GM12878 (cell line): ENCODE data around the gene MAMDC2. TPM values are rescaled to one million over a fixed set of nuclear protein-coding genes. Genes with fewer than 3 reads are reported as not detected.

Experiments
- ATF2 ChIP-seq: IDR thresholded peaks from 2 replicates; pipeline ENCODE4 v1.6.1; 2012; ENCODE audit warnings: low read length, inconsistent platforms
- BRCA1 ChIP-seq: IDR thresholded peaks from 2 replicates; pipeline ENCODE4 v1.6.1; 2011; ENCODE audit warnings: low read depth, low read length, improper control_type of control experiment
- CEBPB ChIP-seq, 2 experiments: fragments of 150-350 bp in 1 of 2; IDR thresholded peaks; 2 replicates each; pipeline ENCODE4 v1.6.1; 2012 to 2014; ENCODE audit warnings: low read depth in 2 of 2, low read length in 2 of 2, borderline replicate concordance in 1 of 2, inconsistent platforms in 1 of 2
- E2F4 ChIP-seq: IDR thresholded peaks from 2 replicates; pipeline ENCODE4 v1.6.1; 2012; ENCODE audit warnings: low read depth, low read length, improper control_type of control experiment
- EGR1 ChIP-seq, 2 experiments: IDR thresholded peaks; 1 replicate in 1 of 2; 2 replicates in 1 of 2; pipeline ENCODE4 v1.6.1; 2011 to 2012; ENCODE audit warnings: low read depth in 2 of 2, low read length in 2 of 2, borderline replicate concordance in 1 of 2, mild to moderate bottlenecking in 1 of 2, moderate library complexity in 1 of 2
- ELK1 ChIP-seq: IDR thresholded peaks from 2 replicates; pipeline ENCODE4 v1.6.1; 2012; ENCODE audit warnings: low read depth, low read length, improper control_type of control experiment
- HDAC2 ChIP-seq: fragments of 200-600 bp; sonication (generic); IDR thresholded peaks from 2 replicates; pipeline ENCODE4 v1.6.1; 2017
- HDGF ChIP-seq: fragments of 450-650 bp; IDR thresholded peaks from 2 replicates; pipeline ENCODE4 v1.6.1; 2016; ENCODE audit warnings: antibody characterized with exemption
- IRF5 ChIP-seq: fragments of 450-650 bp; IDR thresholded peaks from 2 replicates; pipeline ENCODE4 v1.6.1; 2017; ENCODE audit warnings: borderline replicate concordance
- LARP7 ChIP-seq: fragments of 450-650 bp; IDR thresholded peaks from 2 replicates; pipeline ENCODE4 v1.6.1; 2017; ENCODE audit warnings: mild to moderate bottlenecking
- MAX ChIP-seq: IDR thresholded peaks from 2 replicates; pipeline ENCODE4 v1.6.1; 2012; ENCODE audit warnings: low read depth, low read length, improper control_type of control experiment
- POLR2AphosphoS5 ChIP-seq: IDR thresholded peaks from 2 replicates; pipeline ENCODE4 v1.6.1; 2011; ENCODE audit warnings: mild to moderate bottlenecking, low read length, inconsistent platforms
- RAD21 ChIP-seq: IDR thresholded peaks from 2 replicates; pipeline ENCODE4 v1.6.1; 2011; ENCODE audit warnings: mild to moderate bottlenecking, low read depth, low read length, moderate library complexity; ENCODE audit not compliant: insufficient read depth
- SMC3 ChIP-seq: IDR thresholded peaks from 2 replicates; pipeline ENCODE4 v1.6.1; 2011; ENCODE audit warnings: low read length, improper control_type of control experiment, borderline replicate concordance
- STAT3 ChIP-seq: IDR thresholded peaks from 2 replicates; pipeline ENCODE4 v1.6.1; 2011; ENCODE audit warnings: low read depth, low read length, improper control_type of control experiment
- TCF3 ChIP-seq: IDR thresholded peaks from 2 replicates; pipeline ENCODE4 v1.6.1; 2012; ENCODE audit warnings: low read depth, mild to moderate bottlenecking, low read length, borderline replicate concordance; ENCODE audit not compliant: insufficient read depth
- ZBTB40 ChIP-seq: fragments of 450-650 bp; IDR thresholded peaks from 2 replicates; pipeline ENCODE4 v1.6.1; 2016; ENCODE audit warnings: mild to moderate bottlenecking, moderate library complexity, borderline replicate concordance
- ZNF207 ChIP-seq: fragments of 450-650 bp; IDR thresholded peaks from 2 replicates; pipeline ENCODE4 v1.6.1; 2014; ENCODE audit warnings: antibody characterized with exemption, mild to moderate bottlenecking, borderline replicate concordance
- polyA plus RNA-seq, 11 experiments: library from polyadenylated mRNA; depleted of rRNA in 4 of 11; unstranded in 6 of 11; stranded (reverse) in 5 of 11; fragments of >200 nt; fragmentation: Nextera tagmentation in 4 of 11; fragmentation: Illumina TruSeq in 1 of 11; extraction: Ambion mirVana in 4 of 11; extraction: Trizol in 1 of 11; gene quantifications; 1 replicate in 1 of 11; 2 replicates in 10 of 11; pipeline versions ENCODE4 v1.2.1 to v1.2.3, GENCODE V29; 2011 to 2016; ENCODE audit warnings: inconsistent platforms in 2 of 11, missing spikeins in 2 of 11, low read depth in 1 of 11
- total RNA-seq, 4 experiments: library from RNA; depleted of rRNA in 3 of 4; stranded (reverse); fragments of >200 nt in 3 of 4; fragmentation: Illumina TruSeq in 1 of 4; extraction: Trizol in 1 of 4; gene quantifications; 2 replicates each; pipeline versions ENCODE4 v1.2.1 to v1.2.3, GENCODE V29; 2013 to 2021

The MAMDC2 gene
- total and polyA plus RNA-seq, 10 of the 15 experiments (the other 5 are each of a cell fraction or from before 2014, with no cell fraction given): 0.01 to 0.09 TPM; not detected in 8

- TF ChIP-seq BRCA1: peak; percentile 74
- no peak for TF ChIP-seq IRF5
- TF ChIP-seq ZNF207: peak; percentile 33; the same call in 1 of the 2 replicates
- TF ChIP-seq CEBPB (IDR thresholded peaks at IDR 0.05; ENCODE audit: borderline replicate concordance in 1 of 2, low read depth in 2 of 2, low read length in 2 of 2): no peak
- TF ChIP-seq E2F4: peak; percentile 70
- no peak; the same call in 1 of the 2 replicates for TF ChIP-seq MAX
- TF ChIP-seq HDAC2: no peak
- TF ChIP-seq LARP7: peak; percentile 75
- TF ChIP-seq STAT3: no peak
- TF ChIP-seq HDGF: no peak
- no peak for TF ChIP-seq ATF2
- TF ChIP-seq TCF3: peak; percentile 40; the same call in 1 of the 2 replicates
- peak; percentile 65 for TF ChIP-seq ZBTB40
- no peak for TF ChIP-seq RAD21
- TF ChIP-seq EGR1 (IDR thresholded peaks at IDR 0.05; ENCODE audit: borderline replicate concordance in 1 of 2, low read depth in 2 of 2, low read length in 2 of 2): peak in 1 of 2 experiments; percentile 96; a peak in 2 of 3 replicates
- no peak for TF ChIP-seq SMC3
- no peak for TF ChIP-seq ELK1
- TF ChIP-seq POLR2AphosphoS5: peak; percentile 96
Measured at GRCh38 chr9:70258692-70259511, 215.3 kb downstream of the MAMDC2 start, which contains the start of gene SMC5 (continued).
